ENCODE data around the gene SKP2.

GRCh38 chr5:36105819-36106218 lies 46.1 kb upstream of the SKP2 start:
- TF ChIP-seq SIN3A (IDR thresholded peaks at IDR 0.05; ENCODE audit: borderline replicate concordance, insufficient read depth, low read depth, low read length) (no peak), CTCF (IDR thresholded peaks at IDR 0.05) (no peak)
